Caco-2 (cell line): ENCODE measurements around the gene ITPR3. TPM values are rescaled to one million over a fixed set of nuclear protein-coding genes. Genes with fewer than 3 reads are reported as not detected.

ENCODE experiments used
- BruUV-seq: library from RNA; stranded (reverse); fragments of 400-500 nt; replicated peaks from 2 replicates; lab custom pipeline; 2021; lab: Mats Ljungman, UMichigan
- CTCF ChIA-PET: fragments of 300-600 bp; sonication (Branson Sonifier 250); formaldehyde crosslinking; loops from one replicate; lab custom pipeline; 2022; ENCODE audit warnings: antibody characterized with exemption; lab: Charles Lee
- POLR2A ChIA-PET: fragments of 300-600 bp; sonication (Branson Sonifier 250); formaldehyde crosslinking; loops from one replicate; lab custom pipeline; 2022; ENCODE audit warnings: antibody characterized with exemption; lab: Charles Lee
- DNase-seq, 2 experiments: peaks; one replicate each; pipeline versions ENCODE4 v3.0.0 to v3.0.0-alpha.2; 2020 to 2022
- H3K27me3 ChIP-seq: replicated peaks from 2 replicates; pipeline ENCODE4 v1.6.0; 2011; ENCODE audit warnings: low read length; ENCODE audit not compliant: control insufficient read depth, insufficient read depth
- H3K36me3 ChIP-seq: 2 replicates; pipeline ENCODE4 v1.5.1; 2011; ENCODE audit warnings: low read length; ENCODE audit not compliant: control insufficient read depth, insufficient read depth
- H3K4me1 ChIP-seq: fragments of 250-450 bp; sonication (Bioruptor Pico); 2 replicates; pipeline ENCODE4 v1.5.1; 2020; ENCODE audit warnings: mild to moderate bottlenecking
- H3K4me3 ChIP-seq: 2 replicates; pipeline ENCODE4 v1.5.1; 2011; ENCODE audit warnings: low read depth, mild to moderate bottlenecking, control low read depth, low read length
- H3K9me3 ChIP-seq: fragments of 250-450 bp; sonication (Bioruptor Pico); 2 replicates; pipeline ENCODE4 v1.5.1; 2020; ENCODE audit warnings: mild to moderate bottlenecking, moderate library complexity
- H3K27ac Mint-ChIP-seq: one replicate; pipeline ENCODE4 v1.8.0; 2022; ENCODE audit warnings: mixed read lengths; ENCODE audit not compliant: unreplicated experiment
- H3K27me3 Mint-ChIP-seq: one replicate; pipeline ENCODE4 v1.8.0; 2022; ENCODE audit warnings: mixed read lengths; ENCODE audit not compliant: insufficient read depth, unreplicated experiment
- H3K36me3 Mint-ChIP-seq: one replicate; pipeline ENCODE4 v1.8.0; 2022; ENCODE audit warnings: mild to moderate bottlenecking, mixed read lengths; ENCODE audit not compliant: insufficient read depth, unreplicated experiment
- H3K4me1 Mint-ChIP-seq: one replicate; pipeline ENCODE4 v1.8.0; 2022; ENCODE audit warnings: low read depth, mixed read lengths; ENCODE audit not compliant: unreplicated experiment
- H3K4me3 Mint-ChIP-seq: one replicate; pipeline ENCODE4 v1.8.0; 2022; ENCODE audit warnings: mild to moderate bottlenecking, moderate library complexity, mixed read lengths; ENCODE audit not compliant: unreplicated experiment
- H3K9me3 Mint-ChIP-seq: one replicate; pipeline ENCODE4 v1.8.0; 2022; ENCODE audit warnings: mixed read lengths; ENCODE audit not compliant: unreplicated experiment
- intact Hi-C: fragments of 100-400 bp; cut with micrococcal nuclease; formaldehyde crosslinking; loops from one replicate; pipeline ENCODE4 v1.10.0; 2022; ENCODE audit not compliant: unreplicated experiment
- microRNA-seq: library from miRNA; unstranded; fragments of <30 nt; microRNA quantifications from one replicate; pipeline ENCODE4 v1.2.0, GENCODE V29; 2022
- total RNA-seq: library from RNA; stranded (reverse); gene quantifications from 2 replicates; pipeline ENCODE4 v1.2.3, GENCODE V29; 2022
- TF ChIP-seq, protein P1 (sequence below), 2 experiments: fragments of 200-600 bp in 1 of 2; IDR thresholded peaks; 1 replicate in 1 of 2; 2 replicates in 1 of 2; pipeline versions ENCODE4 v1.5.1 to v1.8.0; 2011 to 2022; ENCODE audit warnings: antibody characterized with exemption in 1 of 2, control low read depth in 1 of 2, inconsistent platforms in 1 of 2, low read depth in 1 of 2, low read length in 1 of 2, mild to moderate bottlenecking in 1 of 2, moderate library complexity in 1 of 2; ENCODE audit not compliant: insufficient read depth in 1 of 2, severe bottlenecking in 1 of 2, unreplicated experiment in 1 of 2

ITPR3 gene
- total RNA-seq, 1 experiment from 2014 or later: 42.1 TPM

DNA sequence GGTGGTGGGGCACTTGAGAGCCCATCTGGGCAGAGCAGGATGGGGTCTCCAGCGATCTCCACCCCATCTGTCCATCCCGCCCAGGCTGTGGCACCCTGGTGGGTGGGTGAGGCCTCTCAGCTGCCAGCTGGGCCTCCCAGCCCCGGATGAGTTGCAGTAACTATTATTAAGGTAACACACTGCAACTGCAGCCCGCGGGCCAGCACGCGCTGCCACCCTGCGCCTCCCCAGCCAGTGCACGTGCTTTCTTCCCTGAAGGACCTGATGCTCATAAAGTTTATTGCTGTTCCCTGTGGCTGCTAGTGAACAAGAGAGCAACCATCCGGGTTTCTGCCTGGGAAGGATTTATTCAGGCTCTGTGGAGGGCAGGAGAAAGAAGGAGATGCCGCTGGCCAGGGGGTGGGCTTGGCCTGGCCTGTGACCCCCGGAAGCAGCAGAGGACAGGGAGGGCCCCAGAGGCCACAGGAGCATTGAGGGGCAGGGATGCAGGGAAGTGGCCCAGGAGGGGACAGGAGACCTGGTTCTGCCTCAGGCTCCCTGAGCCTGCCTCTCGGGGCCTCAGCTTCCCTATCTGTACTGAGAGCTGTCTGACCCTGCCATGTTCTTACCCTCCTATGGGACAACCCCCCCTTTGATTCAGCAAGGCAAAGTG is 123.9 kb downstream of the ITPR3 start:
- Histone ChIP-seq H3K9me3 (no peaks in the 10 kb centered on the region), H3K36me3 (no peaks in the 10 kb centered on the region), H3K27me3 (no peaks in the 10 kb centered on the region), H3K4me3 (no peak overlapping the region), H3K4me1 (peaks cover 13% of the 10 kb centered on the region)
- ChIA-PET CTCF (interaction anchor here (1.0 to 3.8 kb wide), 3 partner anchors 17 to 155 kb away, joined by 8 to 34 read pairs (median 23); partner anchors contain the start of gene UQCC2), POLR2A (no interaction called here)
- H3K4me3 Mint-ChIP-seq: no peak overlapping the region
- H3K9me3 Mint-ChIP-seq: no peaks in the 10 kb centered on the region
- H3K27ac Mint-ChIP-seq: no peak overlapping the region
- no peaks in the 10 kb centered on the region for H3K36me3 Mint-ChIP-seq
- no TSS peak for BruUV-seq
- peaks cover 3% of the 10 kb centered on the region for H3K27me3 Mint-ChIP-seq
- no peak for DNase-seq
- TF ChIP-seq, protein P1, sequence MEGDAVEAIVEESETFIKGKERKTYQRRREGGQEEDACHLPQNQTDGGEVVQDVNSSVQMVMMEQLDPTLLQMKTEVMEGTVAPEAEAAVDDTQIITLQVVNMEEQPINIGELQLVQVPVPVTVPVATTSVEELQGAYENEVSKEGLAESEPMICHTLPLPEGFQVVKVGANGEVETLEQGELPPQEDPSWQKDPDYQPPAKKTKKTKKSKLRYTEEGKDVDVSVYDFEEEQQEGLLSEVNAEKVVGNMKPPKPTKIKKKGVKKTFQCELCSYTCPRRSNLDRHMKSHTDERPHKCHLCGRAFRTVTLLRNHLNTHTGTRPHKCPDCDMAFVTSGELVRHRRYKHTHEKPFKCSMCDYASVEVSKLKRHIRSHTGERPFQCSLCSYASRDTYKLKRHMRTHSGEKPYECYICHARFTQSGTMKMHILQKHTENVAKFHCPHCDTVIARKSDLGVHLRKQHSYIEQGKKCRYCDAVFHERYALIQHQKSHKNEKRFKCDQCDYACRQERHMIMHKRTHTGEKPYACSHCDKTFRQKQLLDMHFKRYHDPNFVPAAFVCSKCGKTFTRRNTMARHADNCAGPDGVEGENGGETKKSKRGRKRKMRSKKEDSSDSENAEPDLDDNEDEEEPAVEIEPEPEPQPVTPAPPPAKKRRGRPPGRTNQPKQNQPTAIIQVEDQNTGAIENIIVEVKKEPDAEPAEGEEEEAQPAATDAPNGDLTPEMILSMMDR (IDR thresholded peaks at IDR 0.05; ENCODE audit: insufficient read depth in 1 of 2, low read depth in 1 of 2, low read length in 1 of 2, severe bottlenecking in 1 of 2, unreplicated experiment in 1 of 2): no peak
- peaks cover 17% of the 10 kb centered on the region for H3K4me1 Mint-ChIP-seq
- intact Hi-C loops: loop anchor here (1.0 kb wide), 3 partner anchors 7 to 34 kb away; partner anchors contain the start of gene UQCC2

DNA sequence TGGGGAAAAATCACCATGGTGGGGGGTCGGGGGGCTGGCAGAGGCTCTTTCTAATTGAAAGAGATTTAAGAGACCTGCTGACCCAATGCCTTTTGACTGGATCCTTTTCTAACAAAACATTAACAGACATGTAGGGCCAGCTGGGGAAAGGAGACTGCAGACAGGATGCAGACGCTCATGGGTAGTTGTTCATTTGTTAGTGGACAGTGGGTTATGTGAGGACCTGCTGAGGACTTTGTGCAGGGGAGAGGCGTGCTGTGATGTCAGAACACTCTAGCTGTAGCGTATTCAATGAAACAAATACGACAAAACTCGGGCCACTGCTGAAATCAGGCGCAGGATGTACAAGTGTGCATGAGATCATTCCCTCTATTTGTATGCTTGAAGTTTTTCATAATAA is 124.4 kb downstream of the ITPR3 start:
- CTCF ChIA-PET: interaction anchor here (0.8 to 1.2 kb wide), 4 partner anchors 16 to 155 kb away, joined by 3 to 6 read pairs (median 5); partner anchors contain the start of gene UQCC2
- intact Hi-C loops: no loop called here

More for the DNA sequence above, 124.4 kb downstream of the ITPR3 start:
- Mint-ChIP-seq H3K4me1 (peaks cover 22% of the 10 kb centered on the region), H3K27ac (no peak overlapping the region), H3K27me3 (peaks cover 3% of the 10 kb centered on the region), H3K9me3 (no peaks in the 10 kb centered on the region), H3K4me3 (no peak overlapping the region), H3K36me3 (no peaks in the 10 kb centered on the region)
- H3K4me3 ChIP-seq: no peak overlapping the region
- no peaks in the 10 kb centered on the region for H3K36me3 ChIP-seq
- TF ChIP-seq, protein P1 (IDR thresholded peaks at IDR 0.05; ENCODE audit: insufficient read depth in 1 of 2, low read depth in 1 of 2, low read length in 1 of 2, severe bottlenecking in 1 of 2, unreplicated experiment in 1 of 2): no peak
- H3K4me1 ChIP-seq: peaks cover 16% of the 10 kb centered on the region
- DNase-seq: no peak
- no peaks in the 10 kb centered on the region for H3K9me3 ChIP-seq
- BruUV-seq: no TSS peak
- H3K27me3 ChIP-seq: no peaks in the 10 kb centered on the region
- POLR2A ChIA-PET: no interaction called here

Small RNA genes within 50 kb of the gene (microRNA-seq; reads per million reads assigned to microRNA genes)
- 7.6 reads per million, percentile 44 among the genes with 10 or more reads in this experiment for gene MIR3934

Other genes starting within 250 kb of the ITPR3 start
- gene KIFC1, start 229.5 kb upstream of the ITPR3 start, total RNA-seq: 65.3 and 65.4 TPM in 2 replicates
- gene PHF1, start 210.3 kb upstream of the ITPR3 start, total RNA-seq: 23.6 and 26.4 TPM in 2 replicates
- gene CUTA, start 203.2 kb upstream of the ITPR3 start, total RNA-seq: 166 and 177 TPM in 2 replicates
- 17.1 and 18.3 TPM in 2 replicates for gene SYNGAP1, start 201.3 kb upstream of the ITPR3 start, total RNA-seq
- 11.4 and 12.5 TPM in 2 replicates for gene ZBTB9, start 166.7 kb upstream of the ITPR3 start, total RNA-seq
- 28.5 and 29.4 TPM in 2 replicates for gene BAK1, start 41.0 kb upstream of the ITPR3 start, total RNA-seq
- gene UQCC2, start 90.4 kb downstream of the ITPR3 start, total RNA-seq: 115 and 122 TPM in 2 replicates
- 0.44 and 0.45 TPM in 2 replicates for gene IP6K3, start 125.6 kb downstream of the ITPR3 start, total RNA-seq
- gene LEMD2, start 167.8 kb downstream of the ITPR3 start, total RNA-seq: 52.9 and 53.2 TPM in 2 replicates
- gene MLN, start 182.7 kb downstream of the ITPR3 start, total RNA-seq: not detected in 2 replicates